GM12878 (cell line): ENCODE data around the gene HMGCS1. TPM values are rescaled to one million over a fixed set of nuclear protein-coding genes. Genes with fewer than 3 reads are reported as not detected.
A peak's percentile ranks its signal among the peaks of the same experiment; 100 is the strongest.

Experiments
- ATF2 ChIP-seq: IDR thresholded peaks from 2 replicates; pipeline ENCODE4 v1.6.1; 2012; ENCODE audit warnings: low read length, inconsistent platforms
- BCL11A ChIP-seq: IDR thresholded peaks from 2 replicates; pipeline ENCODE4 v1.6.1; 2011; ENCODE audit warnings: low read depth, low read length
- CUX1 ChIP-seq: IDR thresholded peaks from 2 replicates; pipeline ENCODE4 v1.6.1; 2012; ENCODE audit warnings: improper control_type of control experiment, low read depth, low read length; ENCODE audit not compliant: insufficient replicate concordance
- FOS ChIP-seq: IDR thresholded peaks from 3 replicates; pipeline ENCODE4 v1.6.1; 2011; ENCODE audit warnings: borderline replicate concordance; ENCODE audit not compliant: insufficient read length; ENCODE audit errors: extremely low read depth
- IKZF2 ChIP-seq, 2 experiments: fragments of 450-650 bp; IDR thresholded peaks; 2 replicates each; pipeline ENCODE4 v1.6.1; 2017; ENCODE audit warnings: mild to moderate bottlenecking in 2 of 2, moderate library complexity in 2 of 2
- MTA3 ChIP-seq: IDR thresholded peaks from 2 replicates; pipeline ENCODE4 v1.6.1; 2012; ENCODE audit warnings: low read length, inconsistent platforms, borderline replicate concordance
- POLR2A ChIP-seq: IDR thresholded peaks from 2 replicates; pipeline ENCODE4 v1.6.1; 2011; ENCODE audit warnings: low read depth, mild to moderate bottlenecking, low read length
- SKIL ChIP-seq: fragments of 450-650 bp; IDR thresholded peaks from 2 replicates; pipeline ENCODE4 v1.6.1; 2017; ENCODE audit warnings: mild to moderate bottlenecking, low read depth, inconsistent platforms; ENCODE audit not compliant: poor library complexity, severe bottlenecking
- ZBTB11 ChIP-seq: fragments of 450-650 bp; formaldehyde crosslinking; IDR thresholded peaks from 2 replicates; pipeline ENCODE4 v1.5.0; 2022; ENCODE audit warnings: mild to moderate bottlenecking, missing genetic modification characterization
- ZNF217 ChIP-seq: fragments of 450-650 bp; IDR thresholded peaks from 2 replicates; pipeline ENCODE4 v1.6.1; 2017; ENCODE audit warnings: antibody characterized with exemption, mild to moderate bottlenecking
- ZNF592 ChIP-seq: fragments of 450-650 bp; IDR thresholded peaks from 2 replicates; pipeline ENCODE4 v1.6.1; 2017; ENCODE audit warnings: mild to moderate bottlenecking, moderate library complexity
- polyA plus RNA-seq, 11 experiments: library from polyadenylated mRNA; depleted of rRNA in 4 of 11; unstranded in 6 of 11; stranded (reverse) in 5 of 11; fragments of >200 nt; fragmentation: Nextera tagmentation in 4 of 11; fragmentation: Illumina TruSeq in 1 of 11; extraction: Ambion mirVana in 4 of 11; extraction: Trizol in 1 of 11; gene quantifications; 1 replicate in 1 of 11; 2 replicates in 10 of 11; pipeline versions ENCODE4 v1.2.1 to v1.2.3, GENCODE V29; 2011 to 2016; ENCODE audit warnings: inconsistent platforms in 2 of 11, missing spikeins in 2 of 11, low read depth in 1 of 11
- total RNA-seq, 4 experiments: library from RNA; depleted of rRNA in 3 of 4; stranded (reverse); fragments of >200 nt in 3 of 4; fragmentation: Illumina TruSeq in 1 of 4; extraction: Trizol in 1 of 4; gene quantifications; 2 replicates each; pipeline versions ENCODE4 v1.2.1 to v1.2.3, GENCODE V29; 2013 to 2021

HMGCS1 gene
- total and polyA plus RNA-seq, 10 of the 15 experiments (the other 5 are each of a cell fraction or from before 2014, with no cell fraction given) = 24.0 to 193 (median 108) TPM

GRCh38 chr5:43244823-43245565, 68.2 kb downstream of the HMGCS1 start (continued):
- TF ChIP-seq ZBTB11 (CRISPR knock-in tag) (no peak), ZNF217 (peak; percentile 99), POLR2A (no peak), ZNF592 (0 out of 2 replicates have a peak, but pooled peaks have one; percentile 50), MTA3 (peak; percentile 48; the same call in 1 of the 2 replicates), IKZF2 (IDR thresholded peaks at IDR 0.05) (peak; percentile 45 to 70; a peak in 3 of 4 replicates), FOS (no peak), ATF2 (peak; percentile 95), SKIL (peak; percentile 86), BCL11A (no peak; the same call in 1 of the 2 replicates), CUX1 (peak; percentile 83)
